ENCODE measurements around the gene CCKAR.

The CCKAR gene

GRCh38 chr4:26431461-26432180, 58.7 kb downstream of the CCKAR start:
- no peaks in the 10 kb centered on the region for H3K9me3 ChIP-seq (ENCODE audit: low read length)
- H3K4me1 ChIP-seq (ENCODE audit: insufficient read depth, low read length), result peaks cover 34% of the 10 kb centered on the region
- no peaks in the 10 kb centered on the region for H3K27me3 ChIP-seq (ENCODE audit: control insufficient read depth in 1 of 2, insufficient read depth in 2 of 2, low read length in 2 of 2)
- H3K4me3 ChIP-seq (ENCODE audit: low read depth in 1 of 2, low read length in 2 of 2), result no peak overlapping the region
- no peak overlapping the region for H3K9ac ChIP-seq (ENCODE audit: low read length)
- H3K27ac ChIP-seq (ENCODE audit: low read depth, low read length), result no peak overlapping the region
- H3K36me3 ChIP-seq (ENCODE audit: insufficient read depth, low read length), result peaks cover 24% of the 10 kb centered on the region

Measured in muscle layer of colon (tissue), 2 donors.